GM12892 (cell line): ENCODE measurements around the gene GBA2.

Source experiments
- POLR2A ChIP-seq: IDR thresholded peaks from 2 replicates; pipeline ENCODE4 v1.6.1; 2011; ENCODE audit warnings: low read depth, low read length, control low read depth
- POLR2AphosphoS5 ChIP-seq: IDR thresholded peaks from 2 replicates; pipeline ENCODE4 v1.6.1; 2011; ENCODE audit warnings: low read depth, low read length, control low read depth
- TAF1 ChIP-seq: IDR thresholded peaks from 2 replicates; pipeline ENCODE4 v1.6.1; 2011; ENCODE audit warnings: low read depth, mild to moderate bottlenecking, control low read depth, low read length, borderline replicate concordance

DNA sequence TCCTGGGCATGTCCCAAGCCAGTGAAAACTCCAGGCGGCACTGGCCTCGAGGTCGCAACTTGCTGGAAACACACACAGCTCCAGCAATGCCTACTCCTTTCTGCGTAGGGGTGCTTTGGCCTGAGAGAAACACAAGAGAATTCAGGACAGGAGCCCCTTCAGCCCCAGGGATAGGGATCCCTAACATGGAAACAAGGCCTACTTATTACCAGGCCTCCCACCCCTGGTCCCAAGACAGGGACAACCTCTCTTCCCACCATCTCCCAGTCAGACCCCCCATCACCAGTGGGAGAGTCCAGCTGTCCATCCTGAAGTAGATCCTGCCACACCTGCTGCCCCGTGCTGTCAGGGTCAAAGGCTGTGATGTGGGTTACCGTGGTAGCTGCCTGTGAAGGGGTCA lies 8.8 kb downstream of the GBA2 start:
- TF ChIP-seq POLR2A (no peak), POLR2AphosphoS5 (no peak), TAF1 (no peak)
